Ovary (tissue), 3 donors: ENCODE results near the gene COL24A1.

Experiments used
- EP300 ChIP-seq: sonication (generic); formaldehyde crosslinking; IDR thresholded peaks from one replicate; pipeline ENCODE4 v1.6.1; 2017; ENCODE audit warnings: antibody characterized with exemption
- POLR2A ChIP-seq: fragments of 450-650 bp; IDR thresholded peaks from one replicate; pipeline ENCODE4 v1.6.1; 2017; ENCODE audit warnings: antibody characterized with exemption, mild to moderate bottlenecking, moderate library complexity
- TF ChIP-seq, protein P1 (sequence below), 3 donors: fragments of 450-650 bp in 2 of 3; fragments of 200-600 bp in 1 of 3; IDR thresholded peaks; one replicate each; pipeline versions ENCODE4 v1.5.1 to v1.8.0; 2016 to 2022; ENCODE audit warnings: antibody characterized with exemption in 3 of 3, mild to moderate bottlenecking in 1 of 3
- donor health status: DM: no; HTN: no; CAD: no.

DNA sequence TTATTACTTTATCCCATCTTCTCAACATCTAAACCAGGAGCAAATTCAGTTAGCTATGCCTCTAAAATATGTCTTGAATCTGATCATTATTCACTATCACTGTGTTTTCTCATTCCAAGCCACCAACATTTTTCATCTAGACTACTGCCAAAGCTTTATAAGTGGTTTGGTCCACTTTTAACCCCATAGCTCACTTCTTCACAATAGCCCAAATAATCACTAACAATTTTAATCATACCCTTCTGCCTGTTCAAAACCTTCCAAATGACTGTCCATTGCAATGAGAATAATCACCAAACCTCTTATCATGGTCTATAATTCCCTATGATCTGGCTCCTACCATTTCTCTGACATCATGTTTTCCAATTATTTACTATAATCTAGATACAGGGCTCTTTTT is 298.6 kb downstream of the COL24A1 start:
- TF ChIP-seq, protein P1, sequence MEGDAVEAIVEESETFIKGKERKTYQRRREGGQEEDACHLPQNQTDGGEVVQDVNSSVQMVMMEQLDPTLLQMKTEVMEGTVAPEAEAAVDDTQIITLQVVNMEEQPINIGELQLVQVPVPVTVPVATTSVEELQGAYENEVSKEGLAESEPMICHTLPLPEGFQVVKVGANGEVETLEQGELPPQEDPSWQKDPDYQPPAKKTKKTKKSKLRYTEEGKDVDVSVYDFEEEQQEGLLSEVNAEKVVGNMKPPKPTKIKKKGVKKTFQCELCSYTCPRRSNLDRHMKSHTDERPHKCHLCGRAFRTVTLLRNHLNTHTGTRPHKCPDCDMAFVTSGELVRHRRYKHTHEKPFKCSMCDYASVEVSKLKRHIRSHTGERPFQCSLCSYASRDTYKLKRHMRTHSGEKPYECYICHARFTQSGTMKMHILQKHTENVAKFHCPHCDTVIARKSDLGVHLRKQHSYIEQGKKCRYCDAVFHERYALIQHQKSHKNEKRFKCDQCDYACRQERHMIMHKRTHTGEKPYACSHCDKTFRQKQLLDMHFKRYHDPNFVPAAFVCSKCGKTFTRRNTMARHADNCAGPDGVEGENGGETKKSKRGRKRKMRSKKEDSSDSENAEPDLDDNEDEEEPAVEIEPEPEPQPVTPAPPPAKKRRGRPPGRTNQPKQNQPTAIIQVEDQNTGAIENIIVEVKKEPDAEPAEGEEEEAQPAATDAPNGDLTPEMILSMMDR (IDR thresholded peaks at IDR 0.05) = no peak
- TF ChIP-seq POLR2A (no peak), EP300 (no peak)
